HG03066 (cell line): ENCODE measurements around the gene AMDHD1.
A peak's percentile ranks its signal among the peaks of the same experiment; 100 is the strongest.

Source experiments
- ATAC-seq: cut with Tn5 transposase; IDR thresholded peaks from one replicate; pipeline ENCODE4 v1.9.1; 2021; ENCODE audit warnings: low read depth; ENCODE audit not compliant: unreplicated experiment

The AMDHD1 gene

DNA sequence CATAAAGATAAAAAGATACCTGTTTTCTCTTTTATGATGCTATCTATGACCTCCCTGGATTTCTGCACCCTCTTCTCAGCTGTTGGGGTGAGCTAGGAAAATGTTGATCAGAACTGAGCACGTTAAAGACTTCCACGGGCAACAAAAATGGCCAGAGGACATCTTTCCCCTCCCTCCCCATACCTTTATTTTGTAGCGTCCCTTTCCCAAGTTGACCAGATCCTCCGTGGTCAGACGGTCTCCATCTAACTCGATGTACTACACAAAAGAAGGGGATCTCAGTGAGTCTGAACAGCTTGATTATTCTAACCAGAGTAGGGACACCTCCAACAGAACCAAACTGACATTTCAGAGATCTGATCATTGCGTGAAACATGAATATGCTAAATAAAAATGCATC lies 50.8 kb downstream of the AMDHD1 start:
- no peak for ATAC-seq

DNA sequence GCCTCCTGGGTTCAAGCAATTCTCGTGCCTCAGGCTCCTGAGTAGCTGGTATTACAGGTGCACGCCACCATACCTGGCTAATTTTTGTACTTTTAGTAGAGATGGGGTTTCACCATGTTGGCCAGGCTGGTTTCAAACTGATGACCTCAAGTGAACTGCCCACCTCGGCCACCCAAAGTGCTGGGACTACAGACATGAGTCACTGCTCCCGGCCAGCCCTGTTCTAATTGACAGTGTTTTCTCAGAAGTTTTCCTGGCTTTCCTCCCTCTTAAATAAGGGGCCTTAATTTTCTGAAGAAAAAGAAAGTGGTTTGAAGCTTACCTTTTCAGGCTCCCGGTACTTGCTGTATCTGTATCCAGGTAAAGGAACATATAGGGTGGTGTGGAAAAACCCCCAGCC lies 51.3 kb downstream of the AMDHD1 start:
- ATAC-seq = no peak

- no peak for ATAC-seq
Measured at GRCh38 chr12:95995238-95996031, 52.3 kb downstream of the AMDHD1 start.

- no peak for ATAC-seq
Measured at GRCh38 chr12:95996034-95996658, 53.0 kb downstream of the AMDHD1 start, which contains the start of gene HAL. Gene HAL, minus strand, starts transcription at chr12:95996344. Its CDS starts 434 bp downstream, at chr12:95995910.

- no peak for ATAC-seq
Measured at GRCh38 chr12:95997276-95997675, 54.1 kb downstream of the AMDHD1 start.

- no peak for ATAC-seq
Measured at GRCh38 chr12:95997911-95998510, 54.9 kb downstream of the AMDHD1 start.

- ATAC-seq = peak; percentile 90
Measured at GRCh38 chr12:95998611-95999286, 55.6 kb downstream of the AMDHD1 start.

GRCh38 chr12:95999484-95999883 lies 56.4 kb downstream of the AMDHD1 start:
- ATAC-seq = no peak

- ATAC-seq = no peak
Measured at GRCh38 chr12:96000858-96001257, 57.7 kb downstream of the AMDHD1 start.

DNA sequence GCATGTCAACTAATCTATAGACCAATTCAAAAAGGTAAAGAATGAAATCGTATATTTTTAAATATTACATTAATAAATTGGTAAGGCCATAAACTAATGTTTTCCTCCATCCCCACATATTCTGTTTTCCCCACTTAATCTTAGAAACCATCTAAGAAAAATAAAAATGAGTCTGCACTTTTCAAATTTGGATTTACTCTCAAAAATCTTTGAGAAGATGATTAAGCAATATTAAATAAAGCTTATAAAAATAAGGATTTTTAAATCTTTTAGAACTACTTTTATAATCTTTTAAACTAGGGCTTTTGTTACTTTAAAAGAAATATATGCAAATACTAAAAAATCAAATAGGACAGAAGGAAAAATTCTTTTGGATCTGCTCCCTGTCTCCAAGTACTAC lies 63.6 kb downstream of the AMDHD1 start:
- no peak for ATAC-seq

- ATAC-seq = no peak
Measured at GRCh38 chr12:96007729-96008128, 64.6 kb downstream of the AMDHD1 start.

- no peak for ATAC-seq
Measured at GRCh38 chr12:96014943-96015599, 71.9 kb downstream of the AMDHD1 start.

GRCh38 chr12:96015672-96016071 lies 72.5 kb downstream of the AMDHD1 start:
- ATAC-seq = no peak
